NT2/D1 (cell line): ENCODE data around the gene ZSWIM6.

ENCODE experiments used
- SUZ12 ChIP-seq: IDR thresholded peaks from 2 replicates; pipeline ENCODE4 v1.6.1; 2011; ENCODE audit not compliant: insufficient read length, insufficient read depth; ENCODE audit errors: extremely low read depth
- ZNF274 ChIP-seq: IDR thresholded peaks from 2 replicates; pipeline ENCODE4 v1.6.1; 2011; ENCODE audit warnings: mild to moderate bottlenecking, low read depth, low read length

DNA sequence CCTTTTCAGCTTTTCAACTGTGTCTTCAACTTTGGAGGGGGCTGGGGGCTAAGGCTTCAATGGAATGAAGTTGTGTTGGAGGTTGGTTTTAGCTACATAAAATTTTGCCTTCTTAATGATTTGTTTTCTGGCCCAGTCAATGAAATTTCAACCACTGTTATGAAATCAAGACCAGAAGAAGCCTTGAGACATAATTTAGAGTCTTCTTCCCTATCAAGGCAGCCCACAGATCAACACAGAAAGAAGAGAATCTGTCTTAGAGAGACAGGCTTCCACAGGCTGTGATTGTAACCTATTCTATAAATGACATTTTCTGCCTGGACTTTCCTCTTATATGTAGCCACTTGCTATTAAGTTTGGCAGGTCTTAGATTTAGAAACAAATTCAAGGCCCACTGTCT lies 46.5 kb upstream of the ZSWIM6 start:
- TF ChIP-seq ZNF274 (no peak), SUZ12 (no peak)
